HG03575 (cell line): ENCODE measurements around the gene MOB1B.
"Not testable (repeated sequence)": the region's sequence is repeated elsewhere in the genome, so short reads cannot be mapped to it uniquely, and the experiment has no call there.

Experiments
- ATAC-seq: cut with Tn5 transposase; IDR thresholded peaks from one replicate; pipeline ENCODE4 v1.9.1; 2021; ENCODE audit not compliant: unreplicated experiment, insufficient number of reproducible peaks, low FRiP score; ENCODE audit errors: extremely low read depth

The MOB1B gene

DNA sequence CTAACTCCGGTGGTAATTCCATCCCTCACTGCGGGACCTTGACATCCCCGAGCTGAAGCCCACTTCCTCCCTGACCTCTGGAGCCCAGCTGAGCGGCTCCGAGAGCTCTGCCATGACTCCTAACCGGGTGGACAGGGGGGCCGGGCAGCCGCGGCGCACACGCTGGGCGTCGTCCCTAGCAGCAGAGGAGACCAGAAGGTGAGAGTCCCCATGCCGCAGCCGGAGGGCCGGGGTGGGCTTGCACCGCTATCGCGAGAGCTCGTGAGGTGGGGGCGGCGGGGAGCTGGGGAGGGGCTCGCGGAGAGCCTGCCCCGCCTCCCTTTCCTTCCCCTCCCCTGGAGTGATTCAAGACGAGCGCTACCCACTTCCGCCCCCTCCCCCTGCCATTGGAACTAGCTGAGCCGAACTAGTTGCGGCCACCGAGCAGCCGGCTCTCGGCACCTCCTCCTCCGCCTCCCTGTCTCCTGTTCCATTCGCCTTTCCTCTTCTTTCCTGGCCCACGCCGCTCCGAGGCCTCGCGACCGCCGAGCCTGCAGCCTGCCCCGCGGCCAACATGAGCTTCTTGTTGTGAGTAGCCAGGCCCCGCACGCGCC is at the start of gene MOB1B:
Gene MOB1B, plus strand, starts transcription at position 386 of the 593 bp plus-strand sequence. Its CDS starts 168 bp downstream, at position 554.
- peak; percentile 38 for ATAC-seq

GRCh38 chr4:70855464-70855863 is 46.7 kb upstream of the MOB1B start:
- ATAC-seq = no peak

DNA sequence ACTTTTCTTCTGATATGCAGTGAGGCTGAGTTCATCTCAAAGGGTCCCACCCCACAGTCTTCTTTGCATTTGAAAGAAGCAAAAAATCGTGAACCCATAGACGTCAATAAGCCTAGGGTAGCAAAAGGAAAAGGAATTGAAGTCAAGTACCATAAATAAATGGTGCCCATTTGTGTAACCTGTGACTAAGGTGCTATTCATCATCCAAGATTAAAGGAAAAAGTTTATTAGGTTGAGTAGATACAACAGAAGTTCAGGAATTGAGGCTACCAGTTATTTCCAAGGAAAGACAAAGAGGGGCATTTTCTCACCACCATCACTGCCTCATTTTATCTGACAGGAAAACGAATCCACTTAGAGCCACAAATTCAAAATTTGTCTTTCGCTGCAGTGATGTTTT is 43.7 kb upstream of the MOB1B start:
- no peak for ATAC-seq

DNA sequence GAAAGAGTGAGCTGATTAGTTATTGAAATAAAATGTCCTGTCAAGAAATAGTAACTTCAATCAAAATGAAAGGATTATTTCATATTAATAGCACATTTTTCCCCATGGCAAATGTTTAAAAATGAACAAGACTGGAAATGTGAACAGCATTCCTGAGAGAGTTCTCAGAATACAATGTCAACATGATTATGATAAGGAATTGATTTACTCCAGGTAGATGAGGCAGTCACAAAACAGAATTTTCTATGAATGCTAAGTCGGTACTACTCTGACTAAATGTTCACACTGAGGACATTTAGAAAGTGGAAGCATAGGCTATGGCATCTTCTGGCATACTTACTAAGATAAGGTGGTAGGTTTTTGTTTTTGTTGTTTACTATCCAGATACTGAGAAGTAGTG is 43.1 kb upstream of the MOB1B start:
- no peak for ATAC-seq

- ATAC-seq = no peak
Observed at GRCh38 chr4:70863099-70863790, 38.9 kb upstream of the MOB1B start.

DNA sequence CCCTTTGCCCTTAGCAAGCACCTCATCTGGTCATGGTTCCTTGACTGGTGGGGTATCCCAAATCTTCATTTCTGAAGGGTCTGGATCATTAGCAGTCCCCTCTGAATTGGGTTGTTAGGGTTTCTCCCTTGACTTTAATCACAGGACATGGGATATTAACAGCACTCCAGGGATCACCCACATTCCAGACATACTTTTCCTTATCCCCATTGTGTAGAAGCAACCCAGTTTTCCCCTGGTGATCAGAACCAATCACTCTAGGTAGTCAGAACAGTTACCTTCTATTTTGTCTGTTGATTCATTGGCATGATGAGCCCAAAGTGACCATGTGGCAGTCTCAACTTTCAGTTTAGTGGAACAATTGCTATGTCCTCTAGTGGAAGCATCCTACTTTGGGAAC is 33.4 kb upstream of the MOB1B start:
- ATAC-seq = no peak

- no peak for ATAC-seq
Observed at GRCh38 chr4:70873216-70873615, 29.0 kb upstream of the MOB1B start.

- ATAC-seq = peak; percentile 53
Observed at GRCh38 chr4:70874268-70875156, 27.7 kb upstream of the MOB1B start.

DNA sequence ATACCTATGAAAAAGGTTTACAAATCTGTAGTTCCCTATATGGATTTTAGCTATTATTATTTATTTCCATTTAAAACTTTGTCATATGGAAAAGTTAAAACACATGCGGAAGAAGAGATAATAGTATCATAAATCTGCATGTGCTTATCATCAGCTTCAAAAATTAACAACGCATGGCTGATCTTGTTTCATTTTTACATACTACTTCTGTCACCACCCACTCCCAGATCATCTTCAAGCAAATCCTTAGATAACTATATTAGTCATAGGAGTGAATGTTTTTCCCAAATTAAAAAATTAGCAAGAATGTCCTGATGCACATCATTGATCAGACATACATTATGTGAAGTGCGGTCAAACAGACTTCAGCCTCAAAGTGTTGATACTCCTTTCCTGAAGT is 24.6 kb upstream of the MOB1B start:
- ATAC-seq = no peak

DNA sequence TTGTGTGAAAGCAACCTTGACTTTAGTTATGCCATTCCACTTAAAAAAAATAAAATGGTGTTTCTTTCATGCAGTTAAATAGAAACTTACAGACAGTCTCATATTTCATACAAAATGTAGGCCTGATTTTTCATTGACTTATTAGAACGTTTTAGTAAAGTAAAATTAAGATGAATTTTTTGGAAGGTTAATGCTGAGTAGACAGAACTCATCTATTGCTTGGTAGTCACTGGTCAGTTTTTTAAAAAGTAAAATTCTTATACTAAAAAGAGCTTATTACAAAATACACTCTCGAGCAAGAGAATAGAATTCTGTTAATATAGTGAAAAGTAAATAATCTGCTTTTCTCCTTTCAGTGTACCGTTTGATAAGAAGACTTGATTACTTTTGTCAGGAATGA is 21.4 kb upstream of the MOB1B start:
- ATAC-seq = no peak

DNA sequence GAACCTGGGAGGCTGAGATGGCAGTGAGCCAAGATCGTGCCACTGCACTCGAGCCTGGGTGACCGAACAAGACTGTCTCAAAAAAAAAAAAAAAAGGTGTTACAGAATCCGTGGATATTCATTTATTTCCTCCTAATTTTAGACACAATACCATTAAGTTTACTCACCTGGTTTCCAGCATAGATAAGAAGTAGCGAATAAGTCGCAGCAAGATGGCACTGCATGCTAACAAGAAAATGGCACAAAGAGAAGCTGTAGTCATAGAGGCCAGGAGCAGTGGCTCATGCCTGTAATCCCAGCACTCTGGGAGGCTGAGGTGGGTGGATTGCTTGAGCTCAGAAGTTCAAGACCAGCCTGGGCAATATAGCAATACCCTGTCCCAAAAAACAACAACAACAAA is 17.0 kb upstream of the MOB1B start:
- no peak for ATAC-seq

GRCh38 chr4:70892086-70892769 is 9.9 kb upstream of the MOB1B start:
- no peak for ATAC-seq

- ATAC-seq = no peak
Observed at GRCh38 chr4:70893790-70894189, 8.4 kb upstream of the MOB1B start.

GRCh38 chr4:70895405-70895804 is 6.8 kb upstream of the MOB1B start:
- no peak for ATAC-seq

GRCh38 chr4:70895811-70896491 is 6.2 kb upstream of the MOB1B start:
- no peak for ATAC-seq

- ATAC-seq = not testable (repeated sequence)
Observed at GRCh38 chr4:70898581-70898980, 3.6 kb upstream of the MOB1B start.

DNA sequence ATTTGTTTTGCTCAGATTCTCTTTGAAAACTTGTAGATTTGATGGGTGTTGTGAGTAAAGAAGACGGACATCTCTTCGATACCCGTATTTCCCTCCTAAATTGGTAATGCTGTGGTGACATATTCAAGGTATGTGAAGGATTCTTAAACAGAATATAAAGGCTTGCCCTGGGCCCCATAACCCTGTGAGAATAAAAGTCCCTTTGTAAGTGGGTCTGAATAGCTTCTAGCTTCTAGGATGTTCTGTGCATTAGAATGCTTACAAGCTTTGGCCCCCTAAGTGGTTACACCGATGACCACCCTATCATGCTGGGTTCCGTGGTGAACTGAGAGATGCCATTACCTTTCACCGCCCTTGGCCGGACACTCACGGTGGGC is 574 bp upstream of the MOB1B start:
- ATAC-seq = no peak

DNA sequence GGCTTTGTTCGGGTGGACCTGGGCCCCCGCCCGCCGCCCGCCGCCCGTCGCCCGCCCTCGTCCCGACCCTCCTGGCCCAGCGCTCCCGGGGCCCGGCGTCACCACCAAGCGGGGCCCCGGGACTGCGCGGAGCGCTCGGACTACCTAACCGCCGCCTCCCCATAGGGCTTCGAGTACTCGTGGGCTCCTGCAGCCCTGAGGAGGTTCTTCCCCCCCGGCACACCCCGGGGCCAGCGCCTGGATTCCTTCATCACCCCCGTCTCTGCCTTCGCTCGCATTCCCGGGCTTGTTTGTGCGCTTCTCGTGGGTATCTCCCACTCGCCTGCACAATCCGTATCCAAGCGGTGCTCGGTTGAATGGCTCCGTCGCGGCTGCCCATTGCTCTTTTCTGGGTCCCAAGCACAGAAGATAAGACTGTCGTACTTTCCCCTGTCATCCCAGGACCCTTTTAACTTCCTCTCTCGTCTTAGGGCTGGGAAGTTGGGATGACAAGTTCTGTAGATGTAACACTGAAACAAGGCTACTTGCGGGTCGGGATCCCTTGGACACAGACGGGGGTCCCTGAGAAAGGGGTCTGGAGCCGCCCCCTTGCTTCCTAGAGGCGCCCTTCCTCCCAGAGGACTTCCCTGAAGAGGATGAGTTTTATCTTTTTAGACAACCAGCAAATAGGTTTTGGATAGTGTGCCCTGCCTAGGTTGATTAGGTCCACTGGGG is 565 bp downstream of the MOB1B start:
- ATAC-seq = peak; percentile 26

GRCh38 chr4:70903291-70903603 is 1.1 kb downstream of the MOB1B start:
- no peak for ATAC-seq
